GM18867 (cell line): ENCODE results near the gene NCAM1.

Experiments used
- ATAC-seq: cut with Tn5 transposase; IDR thresholded peaks from one replicate; pipeline ENCODE4 v1.9.1; 2021; ENCODE audit warnings: mild to moderate bottlenecking, moderate library complexity; ENCODE audit not compliant: unreplicated experiment

Gene NCAM1

DNA sequence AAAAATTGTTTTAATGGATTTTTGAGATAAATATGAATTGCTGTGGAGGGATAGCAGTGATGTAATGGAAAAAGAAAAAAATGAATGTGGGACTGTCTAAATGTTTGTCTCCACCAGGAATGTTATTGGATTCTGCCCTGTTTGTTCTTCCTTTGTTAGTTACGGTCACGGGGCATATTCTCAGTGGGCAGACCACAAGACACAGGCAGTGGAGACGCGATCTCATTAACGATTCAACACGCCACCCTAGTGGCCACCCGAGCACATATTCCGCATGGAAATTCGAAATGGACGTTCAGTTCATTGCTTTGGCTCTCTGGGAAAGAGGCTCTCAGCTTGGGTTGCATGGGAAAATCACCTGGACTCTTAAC, 201.4 kb downstream of the NCAM1 start:
- no peak for ATAC-seq

DNA sequence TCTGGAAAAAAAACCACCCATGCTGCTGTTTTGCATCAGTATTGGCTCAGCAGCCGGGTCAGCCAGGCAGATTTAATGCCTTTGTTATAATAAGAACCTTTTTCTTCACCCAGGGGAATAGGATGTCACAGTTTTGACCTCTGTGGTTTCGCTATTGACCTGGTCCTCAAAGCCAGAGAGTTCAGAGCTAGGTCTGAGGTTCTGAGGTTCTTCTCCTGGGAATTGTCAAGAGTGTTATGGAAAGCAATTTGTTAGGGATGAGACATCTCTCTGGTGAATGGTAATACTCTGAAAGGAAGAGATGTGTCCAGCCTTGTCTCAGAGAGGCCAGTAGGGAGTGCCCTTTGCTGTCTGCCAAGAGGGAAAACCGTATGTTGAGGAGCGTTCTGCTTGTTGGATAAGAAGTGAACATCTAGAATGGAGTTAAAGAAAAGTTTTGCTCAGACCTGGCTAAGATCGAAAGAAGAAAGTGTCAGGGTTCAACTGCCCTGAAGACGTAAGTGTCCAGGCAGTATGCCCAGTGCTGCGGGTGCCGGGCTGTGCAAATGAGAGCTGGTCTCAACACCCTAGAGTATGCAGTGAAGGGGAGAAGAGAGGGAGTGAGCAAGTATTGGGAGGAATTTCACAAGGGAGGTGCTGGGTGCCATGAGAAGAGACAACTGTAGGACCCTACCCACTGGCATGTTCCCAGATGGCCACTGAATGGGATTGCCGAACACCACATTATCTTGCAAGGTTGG, 202.2 kb downstream of the NCAM1 start:
- ATAC-seq = no peak

DNA sequence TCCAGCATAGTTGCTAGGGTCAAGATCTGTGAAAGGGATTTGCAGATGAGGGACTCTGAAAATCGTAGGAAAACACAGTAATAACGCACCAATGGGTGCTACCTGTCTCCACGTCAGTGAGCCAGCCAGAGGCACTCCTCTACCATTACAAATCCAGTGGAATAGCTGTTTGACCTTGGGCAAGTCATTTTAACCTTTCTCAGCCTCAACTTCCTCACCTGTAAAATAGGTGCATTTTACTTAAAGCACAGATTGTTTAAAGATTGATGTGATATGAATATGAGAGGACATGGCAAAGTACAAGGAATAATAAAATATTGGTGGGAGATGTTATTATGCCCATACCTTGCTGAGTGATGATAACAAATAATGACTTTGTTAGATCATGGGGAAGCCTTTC, 205.1 kb downstream of the NCAM1 start:
- no peak for ATAC-seq

DNA sequence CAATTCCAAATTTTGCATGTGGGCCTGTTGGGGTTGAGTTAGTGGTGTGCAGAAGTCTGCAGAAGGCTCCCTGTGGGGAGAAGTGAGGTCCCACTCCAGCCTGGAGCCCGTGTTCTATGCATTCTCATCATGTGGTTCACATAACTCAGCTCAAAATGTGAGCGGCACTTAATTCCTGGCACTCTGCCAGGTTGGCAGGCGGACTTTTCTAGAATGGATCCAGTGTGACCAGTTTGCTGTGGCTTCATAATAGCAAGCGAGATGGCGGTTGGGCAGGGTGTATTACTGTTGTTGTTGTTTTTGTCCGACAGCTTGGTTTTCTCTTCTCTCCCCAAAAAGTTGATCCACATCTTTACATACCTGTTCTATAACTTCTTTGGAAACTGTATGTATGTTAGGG, 206.4 kb downstream of the NCAM1 start:
- no peak for ATAC-seq

DNA sequence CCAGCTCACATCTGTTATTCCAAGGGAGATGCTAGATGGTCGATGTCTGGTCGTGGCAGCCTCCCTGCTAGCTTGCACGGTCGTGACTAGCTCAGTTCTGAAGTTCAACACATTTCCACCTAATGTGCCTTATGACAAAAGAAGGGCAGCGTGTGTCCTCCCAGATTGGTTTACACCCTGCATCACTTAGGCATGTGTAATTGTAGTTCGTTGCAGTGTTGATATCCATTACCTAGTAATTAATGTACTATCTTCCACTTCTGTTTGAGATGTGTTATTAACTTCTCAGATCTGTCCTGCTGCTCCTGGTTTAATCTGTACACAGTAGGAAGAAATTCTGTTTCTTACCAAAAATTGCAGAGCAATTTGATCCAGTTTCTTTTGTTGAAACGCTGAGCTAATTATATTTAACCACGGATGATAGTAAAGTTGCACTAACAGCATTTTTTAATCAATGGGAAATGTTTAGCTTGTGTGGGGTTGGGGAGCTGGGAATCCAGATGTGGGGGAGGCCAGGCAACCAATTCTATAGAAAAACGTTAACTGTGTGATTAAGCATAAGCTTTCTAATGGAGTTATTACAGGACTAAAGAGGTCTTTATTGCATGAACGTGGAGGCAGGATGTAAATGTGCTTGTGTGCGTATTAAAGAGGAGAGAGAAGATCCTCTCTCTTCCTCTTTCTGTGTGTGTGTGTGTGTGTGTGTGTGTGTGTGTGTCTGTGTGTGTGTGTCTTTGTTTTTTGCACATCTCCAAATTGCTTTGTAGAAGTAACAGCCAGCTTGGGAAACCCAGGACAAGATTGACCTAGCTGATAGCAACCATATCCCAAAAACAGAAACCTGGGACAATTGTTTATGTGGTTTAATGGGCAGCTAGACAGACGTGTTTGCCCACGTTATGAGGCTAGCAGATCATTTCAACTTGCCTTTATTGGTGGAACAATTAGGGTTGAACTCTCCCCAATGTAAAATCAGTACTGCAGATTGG, 207.4 kb downstream of the NCAM1 start:
- ATAC-seq = no peak

DNA sequence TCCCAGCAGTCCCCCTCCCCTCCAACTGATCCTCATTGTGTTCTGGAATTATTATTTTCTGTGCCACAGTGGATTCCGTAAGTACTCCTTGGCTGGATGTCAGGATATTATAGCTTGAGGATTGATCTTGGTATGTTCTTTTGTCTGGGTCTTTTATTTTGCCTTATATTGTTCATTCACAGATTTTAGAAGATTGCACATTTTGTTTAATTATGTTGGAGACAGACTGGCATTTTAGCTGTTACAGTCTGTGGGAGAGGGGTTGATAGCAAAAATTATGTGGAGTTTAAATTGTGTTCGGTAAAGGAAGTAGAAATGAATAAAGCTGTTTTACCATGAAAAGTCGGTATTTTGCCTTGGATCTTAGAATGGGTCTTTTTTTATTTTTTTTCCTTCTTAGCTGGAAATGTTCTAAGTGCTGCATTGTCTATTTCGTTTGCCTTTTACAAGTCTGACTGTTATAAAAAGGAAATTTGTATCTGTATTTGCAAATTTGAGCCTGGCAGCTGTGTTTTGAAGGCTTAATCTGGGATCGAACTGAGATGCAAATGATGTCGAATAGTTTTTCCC, 211.2 kb downstream of the NCAM1 start:
- ATAC-seq = no peak

DNA sequence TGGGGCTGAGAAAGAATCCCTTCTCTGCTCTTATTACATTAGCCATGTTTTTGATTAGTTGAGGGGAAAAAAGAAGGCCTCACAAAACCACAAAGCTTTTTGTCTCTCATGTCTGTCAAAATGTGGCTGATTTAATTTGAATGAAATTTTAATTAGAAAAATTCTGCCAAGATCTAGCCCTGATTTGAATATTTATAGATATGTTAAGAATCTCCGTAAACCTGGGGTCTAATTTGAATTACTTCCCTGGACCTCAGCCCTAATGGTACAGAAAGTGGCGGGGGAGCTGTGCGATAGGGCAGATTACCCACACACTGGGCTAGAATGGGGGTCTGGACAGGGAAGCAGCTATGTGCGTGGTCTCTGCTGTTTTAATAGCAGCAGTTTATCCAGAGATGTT, 211.9 kb downstream of the NCAM1 start:
- ATAC-seq = no peak

DNA sequence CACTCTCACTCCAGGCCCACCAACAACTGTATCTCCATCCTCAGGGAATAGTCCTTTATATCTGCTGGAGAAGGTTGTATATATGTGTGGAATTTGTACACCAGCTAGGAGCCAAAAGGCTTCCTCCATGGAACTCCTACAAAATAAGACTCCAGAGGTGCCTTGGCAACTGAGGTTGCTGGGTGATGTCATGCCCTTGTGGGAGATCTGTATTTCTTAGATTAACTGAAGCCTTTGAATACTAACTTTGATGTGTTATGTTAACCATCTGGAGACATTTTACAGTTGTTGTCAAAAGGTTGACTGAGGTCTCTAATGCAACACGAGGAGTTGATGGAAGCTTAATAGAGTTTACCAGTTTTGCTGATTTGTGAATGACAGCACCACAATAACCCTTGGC, 213.7 kb downstream of the NCAM1 start:
- ATAC-seq = no peak

DNA sequence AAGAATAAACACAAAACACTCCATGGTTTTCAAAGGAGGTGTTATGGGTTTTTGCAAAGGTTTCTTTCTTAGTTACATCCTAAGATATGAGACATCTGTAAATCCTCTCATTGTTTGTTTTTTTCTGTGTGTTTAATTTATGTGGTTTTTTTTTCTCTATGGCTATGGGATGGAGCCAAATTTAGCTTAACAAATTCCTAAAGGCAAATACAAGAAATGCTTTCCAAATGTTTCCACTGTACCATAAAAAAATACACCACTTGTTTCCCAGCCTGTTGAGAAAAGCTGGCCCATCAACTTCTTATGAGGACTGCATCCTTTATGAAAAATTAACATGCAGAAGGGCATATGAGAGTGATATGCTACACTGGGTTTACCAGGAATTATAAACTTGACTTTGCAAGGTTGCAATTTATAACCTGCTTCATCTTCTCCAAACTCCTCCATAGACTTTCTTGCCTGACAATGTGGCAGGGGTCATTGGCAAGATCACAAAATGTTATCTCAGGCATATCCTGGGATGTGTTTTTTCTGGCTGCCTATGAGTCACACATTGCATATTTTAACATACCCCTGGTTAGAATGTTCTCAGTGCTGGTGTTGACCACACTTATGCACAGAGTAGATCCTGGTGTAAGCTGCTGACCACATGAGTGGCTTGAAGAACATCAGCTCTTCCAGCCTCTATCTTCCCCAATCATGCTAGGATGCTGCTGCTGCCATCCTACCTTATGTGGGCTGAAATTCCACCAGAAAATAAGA, 215.6 kb downstream of the NCAM1 start:
- no peak for ATAC-seq

DNA sequence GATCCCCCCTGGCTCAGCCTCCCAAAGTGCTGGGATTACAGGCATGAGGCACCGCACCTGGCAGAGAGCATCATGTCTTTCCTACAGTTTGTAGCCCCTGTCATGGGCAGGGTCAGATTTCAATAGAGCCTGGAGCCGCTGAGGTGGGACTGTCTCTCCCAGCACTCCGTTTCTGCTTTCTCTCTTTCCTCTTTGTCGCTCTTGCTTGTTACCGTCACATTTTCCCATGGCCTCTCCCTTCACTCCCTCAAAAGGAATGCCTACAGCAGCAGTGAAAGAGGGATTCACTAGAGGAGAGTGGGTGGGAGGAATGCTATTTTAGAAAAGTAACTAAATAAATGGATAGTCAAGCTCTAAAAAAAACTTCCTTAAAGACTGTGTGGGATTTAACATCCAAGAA, 216.5 kb downstream of the NCAM1 start:
- no peak for ATAC-seq

DNA sequence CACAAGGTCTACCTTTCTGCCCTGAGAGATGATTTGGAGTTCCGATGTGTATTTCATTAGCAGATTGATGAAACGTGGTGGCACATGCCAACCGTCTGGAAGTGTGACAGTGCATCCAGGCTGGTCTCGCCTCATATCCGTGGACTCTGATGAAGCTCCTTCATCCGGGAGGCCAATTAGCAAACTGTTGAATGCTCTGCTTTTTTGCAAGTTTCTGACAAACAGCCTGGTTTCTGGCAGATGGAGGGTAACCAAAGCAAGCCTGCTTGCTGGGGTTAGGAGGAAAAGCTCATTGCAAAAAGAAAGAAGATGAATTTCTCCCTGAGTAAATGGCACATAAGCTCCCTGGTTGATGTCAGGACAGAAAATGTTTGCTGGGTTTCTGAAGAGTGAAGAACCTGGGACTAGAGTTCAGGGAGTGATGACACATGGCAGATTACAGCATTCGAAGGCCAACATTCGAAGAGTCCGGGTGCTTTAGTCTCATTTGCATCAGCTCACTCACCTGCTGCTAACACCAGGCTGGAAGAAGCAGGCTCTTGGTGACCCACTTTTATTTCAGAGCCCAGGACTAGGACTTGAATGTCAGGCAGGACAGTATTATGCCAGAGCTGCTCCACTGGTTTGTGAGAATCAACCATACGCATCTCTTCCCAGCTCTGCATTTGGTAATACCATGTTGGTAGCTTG, 217.3 kb downstream of the NCAM1 start:
- no peak for ATAC-seq

DNA sequence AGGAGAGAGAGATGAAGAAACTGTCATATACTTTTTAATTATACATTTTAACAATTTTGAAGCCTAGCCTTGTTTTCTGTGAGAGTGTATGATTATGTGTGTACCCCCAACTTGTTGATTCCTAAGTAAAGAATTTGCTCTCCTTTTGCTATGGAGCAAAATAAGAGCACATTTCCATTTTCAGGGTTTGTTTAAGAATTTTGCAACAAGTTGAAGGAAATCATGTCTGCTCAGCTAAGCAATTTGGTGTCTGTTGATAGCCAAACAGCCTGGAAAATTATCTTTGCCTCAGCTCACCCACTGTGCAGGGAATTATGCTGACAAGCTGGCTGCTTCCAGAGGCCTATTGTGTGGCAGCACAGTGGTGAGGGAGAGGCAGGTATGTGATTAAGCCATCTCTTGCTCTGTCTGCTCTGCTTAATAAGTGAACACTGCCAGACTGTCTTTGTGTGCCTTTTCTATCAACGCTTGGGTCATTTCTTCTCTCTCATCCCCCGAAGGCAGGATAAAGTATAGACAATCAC, 218.0 kb downstream of the NCAM1 start:
- ATAC-seq = no peak

DNA sequence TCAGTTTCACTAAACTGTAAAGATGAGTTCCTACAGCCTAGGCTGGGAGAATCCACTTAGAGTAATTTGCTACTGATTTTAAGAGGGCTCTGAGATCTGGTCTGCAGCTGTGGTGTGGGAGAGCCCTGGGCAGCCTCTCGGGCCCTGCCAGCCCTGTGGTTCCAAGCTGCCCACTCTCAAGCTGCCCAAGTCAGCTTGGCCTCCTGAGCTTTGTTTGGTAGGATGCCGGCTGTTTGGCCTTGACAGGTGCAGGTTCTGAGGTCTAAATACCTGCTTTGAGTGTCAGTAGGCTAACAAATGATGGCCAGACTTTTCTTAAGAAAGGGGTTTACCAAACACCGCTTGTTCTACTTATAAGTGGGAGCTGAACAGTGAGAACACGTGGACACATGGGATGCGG, 219.9 kb downstream of the NCAM1 start:
- ATAC-seq = no peak

DNA sequence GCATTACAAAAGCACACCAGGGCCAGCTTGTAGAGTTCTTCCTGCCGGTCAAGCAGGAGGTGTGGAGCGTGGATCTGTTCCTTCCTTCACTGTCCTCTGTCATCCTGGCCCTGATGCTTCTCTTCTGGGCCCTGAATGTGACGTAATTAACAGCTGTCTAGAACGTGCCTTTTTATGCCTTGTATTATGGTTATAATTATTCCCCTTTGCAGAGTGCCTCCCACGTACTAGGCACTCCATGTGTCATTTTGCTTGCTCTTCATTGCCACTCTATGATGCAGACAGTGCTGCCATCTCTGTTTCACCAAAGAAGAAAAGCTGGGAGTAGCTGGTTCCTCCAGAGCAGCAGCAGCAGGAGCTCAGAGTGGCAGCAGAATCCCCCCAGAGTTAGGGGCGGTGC, 221.1 kb downstream of the NCAM1 start:
- ATAC-seq = no peak

DNA sequence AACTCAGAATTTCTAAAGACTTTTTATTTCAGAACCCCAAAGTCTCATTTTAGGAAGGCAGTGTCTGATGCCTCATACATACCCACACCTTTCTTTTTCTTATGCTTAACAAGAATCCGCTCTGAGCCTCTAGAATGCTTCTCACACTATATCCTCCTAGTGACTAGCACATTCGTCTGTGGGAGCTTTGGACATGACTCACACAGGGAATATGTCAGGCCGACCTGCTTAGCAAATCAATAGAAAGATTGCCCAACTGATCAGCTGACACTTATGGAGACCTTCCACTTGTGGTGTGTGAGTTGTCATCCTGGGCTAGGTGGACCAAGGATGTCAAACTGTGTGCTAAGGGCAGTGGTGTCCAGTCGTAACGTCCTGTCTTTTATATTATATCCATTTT, 223.3 kb downstream of the NCAM1 start:
- ATAC-seq = no peak

DNA sequence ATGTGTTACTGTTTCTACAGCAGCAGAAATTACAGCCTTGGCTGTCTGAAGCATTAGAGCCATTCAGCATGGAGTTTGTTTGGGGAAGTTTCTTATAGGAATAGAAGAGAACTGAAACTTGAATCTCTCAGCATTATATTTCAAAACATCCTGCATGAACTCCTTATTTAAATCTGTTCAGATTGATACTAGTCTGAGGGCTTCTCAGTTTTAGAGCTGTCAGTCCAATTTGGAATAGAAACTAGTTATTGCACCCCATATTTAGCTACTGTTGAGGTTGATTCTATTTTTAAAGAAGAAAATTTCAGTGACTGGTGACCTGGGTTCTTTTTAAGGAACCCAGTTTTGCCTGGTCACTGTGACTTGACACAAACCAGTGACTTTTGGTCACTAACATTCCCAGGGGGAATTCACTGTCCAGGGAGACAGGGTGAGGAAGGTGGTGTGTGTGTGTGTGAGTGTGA, 227.2 kb downstream of the NCAM1 start:
- peak; percentile 73 for ATAC-seq

DNA sequence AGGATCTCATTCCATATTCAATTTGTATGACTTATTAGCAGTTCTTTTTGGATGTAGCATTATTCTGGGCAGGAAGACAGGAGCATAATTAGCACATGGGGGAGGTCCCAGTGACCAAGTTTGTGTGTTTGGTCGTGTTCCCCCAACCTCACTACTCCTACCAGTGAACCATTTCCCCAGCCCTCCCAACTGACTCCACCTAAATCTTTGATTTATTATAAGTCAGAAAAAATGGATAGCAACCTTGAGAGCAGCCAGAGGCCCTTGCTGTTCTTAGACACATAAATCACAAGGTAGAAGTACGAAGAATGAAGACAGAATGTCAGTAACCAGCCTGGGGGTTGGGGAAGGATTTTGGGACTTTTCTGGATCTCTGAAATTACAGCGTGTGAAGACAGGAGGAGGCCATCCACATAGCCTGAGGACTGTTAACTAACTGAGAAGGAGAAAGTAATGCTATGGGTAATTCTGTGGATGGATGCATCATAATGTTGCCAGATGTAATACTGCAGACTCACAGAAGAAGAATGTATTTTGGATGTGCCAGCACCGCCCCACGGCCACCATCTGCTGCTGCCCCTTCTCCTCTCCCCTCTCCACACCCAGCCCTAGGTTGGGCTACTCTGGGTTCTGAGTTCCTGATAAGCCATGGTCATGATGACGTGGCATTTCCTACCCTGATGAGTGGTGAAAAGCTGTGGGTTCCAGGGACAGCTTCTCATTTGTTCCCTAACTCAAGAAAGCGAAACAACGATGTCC, 228.9 kb downstream of the NCAM1 start:
- no peak for ATAC-seq

DNA sequence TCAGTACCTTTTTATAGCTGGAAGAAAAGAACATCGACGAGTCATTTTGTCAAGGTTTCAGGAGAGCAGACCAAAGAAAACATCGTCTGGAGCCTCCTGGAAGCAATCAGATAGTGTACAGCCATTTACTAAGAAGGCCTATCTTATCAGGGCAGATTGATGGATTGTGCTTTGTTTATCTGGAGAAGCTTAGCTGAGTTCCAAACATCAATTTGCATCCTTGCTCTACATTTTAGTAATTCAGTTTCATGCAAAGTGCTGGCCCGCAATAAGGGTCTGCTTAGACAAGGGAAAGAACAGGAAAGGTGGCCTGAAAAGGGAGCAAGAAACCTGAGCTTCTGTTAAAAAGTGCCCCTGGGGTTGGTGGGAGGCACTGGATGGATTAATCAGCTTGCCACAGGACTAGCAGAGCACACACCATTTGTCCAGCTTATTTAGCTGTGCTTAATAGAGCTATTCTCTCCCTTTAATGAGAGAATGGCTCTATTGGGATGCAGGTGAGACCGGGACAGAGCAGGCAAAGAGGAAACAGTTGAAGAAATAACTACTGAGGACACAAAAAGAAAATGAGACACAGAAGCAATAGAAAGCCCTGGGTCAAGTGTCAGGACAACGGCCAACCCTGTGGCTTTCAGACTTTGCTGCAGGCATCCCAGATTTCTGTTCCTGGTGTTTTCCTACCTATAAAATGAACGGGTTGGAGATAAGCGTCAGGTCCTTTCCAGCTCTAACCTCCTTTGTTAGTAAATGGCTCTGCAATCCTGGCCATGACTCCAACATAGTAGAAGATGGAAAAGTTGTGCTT, 231.1 kb downstream of the NCAM1 start:
- no peak for ATAC-seq

DNA sequence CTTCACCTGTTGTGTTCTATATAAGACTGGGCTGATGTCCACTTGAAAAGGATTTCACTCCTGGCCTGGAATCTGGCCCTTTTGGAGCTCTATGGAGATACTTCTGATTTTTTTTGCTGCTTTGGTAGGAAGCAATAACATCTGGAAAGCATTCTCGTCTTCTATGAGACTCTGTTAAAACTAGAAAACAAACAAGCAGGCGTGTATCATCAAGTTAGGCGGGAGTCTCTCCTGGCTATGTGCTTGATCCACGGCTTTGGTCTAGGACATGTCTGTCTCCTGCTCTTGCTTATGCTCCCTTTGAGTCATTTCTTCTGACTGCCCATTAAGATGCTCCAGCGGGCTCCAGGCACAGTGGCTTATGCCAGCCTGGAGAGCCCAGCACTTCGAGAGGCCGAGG, 231.8 kb downstream of the NCAM1 start:
- no peak for ATAC-seq
